ENCODE measurements around the gene SHANK3. TPM values are rescaled to one million over a fixed set of nuclear protein-coding genes. Genes with fewer than 3 reads are reported as not detected.

The SHANK3 gene
- total and polyA plus RNA-seq, 4 donors: 1.1 to 10.0 (median 5.8) TPM

GRCh38 chr22:50715776-50716175, 43.2 kb downstream of the SHANK3 start:
- DNase-seq (ENCODE audit: low spot score): no peak
- peaks cover 0 to 8% (median 2%) of the 10 kb centered on the region in 4 donors for H3K4me1 ChIP-seq (ENCODE audit: control insufficient read depth in 4 of 4, insufficient read depth in 4 of 4, low read length in 3 of 4)
- no peak overlapping the region for H3K4me3 ChIP-seq (ENCODE audit: low read depth in 1 of 3, low read length in 3 of 3)
- no peaks in the 10 kb centered on the region for H3K27me3 ChIP-seq (ENCODE audit: control insufficient read depth in 4 of 4, insufficient read depth in 4 of 4, low read length in 3 of 4)
- no peaks in the 10 kb centered on the region for H3K9me3 ChIP-seq (ENCODE audit: control insufficient read depth in 4 of 4, low read length in 3 of 4)
- TF ChIP-seq FOXA2 (IDR thresholded peaks at IDR 0.05) (no peak), ATF3 (IDR thresholded peaks at IDR 0.05) (no peak), RAD21 (IDR thresholded peaks at IDR 0.05) (no peak), ZBTB33 (IDR thresholded peaks at IDR 0.05) (no peak), HNF4A (conservative IDR thresholded peaks at IDR 0.05) (no peak), GABPA (IDR thresholded peaks at IDR 0.05 in 1 of 2, conservative IDR thresholded peaks at IDR 0.05 in 1 of 2) (no peak), NR2F2 (IDR thresholded peaks at IDR 0.05) (no peak), FOXA1 (IDR thresholded peaks at IDR 0.05) (no peak), SP1 (IDR thresholded peaks at IDR 0.05) (no peak), EGR1 (IDR thresholded peaks at IDR 0.05; ENCODE audit: low read depth in 2 of 2) (no peak), YY1 (IDR thresholded peaks at IDR 0.05) (no peak), REST (IDR thresholded peaks at IDR 0.05) (no peak), TAF1 (conservative IDR thresholded peaks at IDR 0.05) (no peak)
- H3K9ac ChIP-seq (ENCODE audit: low read depth in 1 of 2, low read length in 2 of 2): no peak overlapping the region
- no peak overlapping the region for H3K27ac ChIP-seq (ENCODE audit: low read depth in 1 of 2, low read length in 2 of 2)
- WGBS: 90% methylated on average over 7 of the region's 7 CpGs
- H3K36me3 ChIP-seq (ENCODE audit: control insufficient read depth in 4 of 4, insufficient read depth in 3 of 4, low read depth in 1 of 4, low read length in 3 of 4): peaks cover 0 to 17% (median 3%) of the 10 kb centered on the region in 4 donors

GRCh38 chr22:50716290-50717024, 43.8 kb downstream of the SHANK3 start:
- Histone ChIP-seq H3K9me3 (ENCODE audit: control insufficient read depth in 4 of 4, low read length in 3 of 4) (no peaks in the 10 kb centered on the region), H3K36me3 (ENCODE audit: control insufficient read depth in 4 of 4, insufficient read depth in 3 of 4, low read depth in 1 of 4, low read length in 3 of 4) (peaks cover 0 to 13% (median 3%) of the 10 kb centered on the region in 4 donors), H3K9ac (ENCODE audit: low read depth in 1 of 2, low read length in 2 of 2) (no peak overlapping the region), H3K4me3 (ENCODE audit: low read depth in 1 of 3, low read length in 3 of 3) (no peak overlapping the region), H3K4me1 (ENCODE audit: control insufficient read depth in 4 of 4, insufficient read depth in 4 of 4, low read length in 3 of 4) (peaks cover 0 to 5% (median 1%) of the 10 kb centered on the region in 4 donors), H3K27me3 (ENCODE audit: control insufficient read depth in 4 of 4, insufficient read depth in 4 of 4, low read length in 3 of 4) (no peaks in the 10 kb centered on the region), H3K27ac (ENCODE audit: low read depth in 1 of 2, low read length in 2 of 2) (no peak overlapping the region)
- no peak for DNase-seq (ENCODE audit: low spot score)
- 91% methylated on average over 13 of the region's 13 CpGs for WGBS
- TF ChIP-seq TAF1 (conservative IDR thresholded peaks at IDR 0.05) (no peak), YY1 (IDR thresholded peaks at IDR 0.05) (no peak), FOXA1 (IDR thresholded peaks at IDR 0.05) (no peak), CTCF (IDR thresholded peaks at IDR 0.05; ENCODE audit: low read depth, low read length, missing input control) (no peak), ATF3 (IDR thresholded peaks at IDR 0.05) (no peak), HNF4G (IDR thresholded peaks at IDR 0.05) (no peak), HNF4A (conservative IDR thresholded peaks at IDR 0.05) (no peak), ZBTB33 (IDR thresholded peaks at IDR 0.05) (no peak), NR2F2 (IDR thresholded peaks at IDR 0.05) (no peak), SP1 (IDR thresholded peaks at IDR 0.05) (no peak), MAX (IDR thresholded peaks at IDR 0.05) (no peak), GABPA (IDR thresholded peaks at IDR 0.05 in 1 of 2, conservative IDR thresholded peaks at IDR 0.05 in 1 of 2) (no peak), FOXA2 (IDR thresholded peaks at IDR 0.05) (no peak)

Measured in liver (tissue), 9 donors.